ENCODE data around the gene NALCN.

The NALCN gene

GRCh38 chr13:101412076-101412475, 4.2 kb downstream of the NALCN start:
- no peak for DNase-seq

- DNase-seq = no peak
Measured at GRCh38 chr13:101408992-101409656, 7.2 kb downstream of the NALCN start.

DNA sequence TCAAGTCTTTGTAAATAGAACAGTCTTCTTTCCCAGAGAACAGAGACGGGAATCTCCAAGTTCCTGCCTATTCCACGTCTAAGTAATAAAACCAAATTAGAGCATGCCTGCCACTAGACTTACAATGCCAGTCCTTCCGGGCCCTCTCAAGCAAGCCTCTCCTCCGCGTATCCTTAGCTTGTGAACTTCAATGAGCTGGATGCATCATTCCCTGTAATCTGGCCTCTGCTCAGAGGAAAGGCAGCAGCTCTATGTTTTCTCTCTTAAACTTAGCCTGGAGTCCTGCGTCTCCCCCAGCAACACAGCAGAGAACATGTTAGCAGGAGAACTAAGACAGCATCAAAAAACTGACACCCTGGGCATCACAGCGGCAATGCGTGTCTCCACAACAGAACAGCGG, 8.2 kb downstream of the NALCN start:
- no peak for DNase-seq

DNA sequence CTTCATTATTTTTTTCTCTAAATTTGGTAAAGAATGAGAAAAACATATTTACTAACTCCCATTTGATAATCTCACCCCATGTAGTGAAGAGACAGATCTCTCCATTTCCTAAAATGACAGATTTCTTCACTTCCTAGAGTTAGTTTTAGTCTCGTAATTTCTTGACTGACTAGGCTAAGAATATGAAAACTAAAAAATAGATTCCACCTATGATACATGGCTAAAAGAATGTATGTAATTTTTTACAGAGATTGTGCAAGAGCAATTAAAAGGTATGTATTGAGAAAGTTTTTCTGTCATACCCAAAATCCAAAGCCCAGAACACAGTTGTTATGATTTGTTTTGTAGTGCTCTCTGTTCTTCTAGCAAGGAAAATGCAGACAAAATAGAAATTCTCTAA, 9.5 kb downstream of the NALCN start:
- no peak for DNase-seq

- DNase-seq = no peak
Measured at GRCh38 chr13:101401196-101401595, 15.1 kb downstream of the NALCN start.

DNA sequence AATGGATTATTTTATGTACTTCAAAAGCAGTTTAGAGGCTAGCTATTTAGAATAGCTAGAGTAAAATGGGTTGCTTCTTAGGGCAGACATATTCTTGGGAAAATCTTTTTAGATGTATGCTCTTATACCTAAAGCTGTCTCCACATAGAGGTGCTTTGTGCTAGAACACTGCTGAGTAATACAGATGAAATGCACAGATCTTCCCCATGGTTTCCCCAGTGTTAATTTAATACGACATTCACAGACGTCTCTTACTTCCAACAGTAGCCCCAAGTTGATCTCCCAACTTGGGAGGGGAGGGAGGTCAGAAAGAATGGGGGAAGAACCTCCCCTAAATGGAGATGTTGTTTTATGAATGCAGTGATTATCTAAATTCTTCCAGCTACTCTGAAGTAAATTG, 16.9 kb downstream of the NALCN start:
- DNase-seq = no peak

GRCh38 chr13:101398920-101399319, 17.4 kb downstream of the NALCN start:
- no peak for DNase-seq

GRCh38 chr13:101398191-101398590, 18.1 kb downstream of the NALCN start:
- DNase-seq = no peak

DNA sequence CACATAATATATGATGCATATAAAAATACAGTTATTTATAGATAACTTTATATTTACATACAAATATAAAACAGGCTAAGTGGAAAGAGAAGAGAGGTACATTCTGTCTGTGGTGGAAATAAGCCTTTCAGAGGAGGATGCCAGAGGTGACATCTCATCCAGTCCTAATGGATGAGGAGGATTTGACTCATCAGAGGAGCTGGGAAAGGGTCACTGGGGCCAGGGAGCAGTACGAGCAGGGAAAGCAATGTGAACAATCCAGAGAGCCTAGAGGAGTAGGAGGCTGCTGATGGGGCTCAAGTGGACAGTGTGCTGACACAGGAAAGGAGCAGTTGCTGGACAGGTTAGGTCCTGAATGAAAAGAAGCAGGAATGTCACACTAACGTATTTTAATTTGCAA, 18.6 kb downstream of the NALCN start:
- DNase-seq = no peak

GRCh38 chr13:101394605-101395004, 21.7 kb downstream of the NALCN start:
- no peak for DNase-seq

GRCh38 chr13:101393140-101393539, 23.2 kb downstream of the NALCN start:
- no peak for DNase-seq

DNA sequence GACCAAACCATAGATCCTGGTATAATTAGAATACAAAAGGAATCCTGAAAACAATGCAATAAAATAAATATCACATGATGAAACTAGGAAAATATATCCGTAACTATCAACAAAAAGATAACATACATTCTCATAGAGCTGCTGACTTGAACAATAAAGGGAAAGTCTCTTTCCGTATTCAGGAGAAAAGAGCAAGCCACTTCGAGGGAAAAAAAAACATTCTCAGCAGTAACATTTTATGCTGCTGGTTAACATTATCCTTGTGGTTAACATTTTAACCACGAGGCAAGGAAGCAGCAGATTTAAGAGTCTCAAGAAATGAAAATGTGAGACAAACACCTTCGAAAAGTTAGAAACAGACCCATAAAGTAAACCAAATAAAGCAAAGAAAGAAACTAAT, 25.8 kb downstream of the NALCN start:
- no peak for DNase-seq

DNA sequence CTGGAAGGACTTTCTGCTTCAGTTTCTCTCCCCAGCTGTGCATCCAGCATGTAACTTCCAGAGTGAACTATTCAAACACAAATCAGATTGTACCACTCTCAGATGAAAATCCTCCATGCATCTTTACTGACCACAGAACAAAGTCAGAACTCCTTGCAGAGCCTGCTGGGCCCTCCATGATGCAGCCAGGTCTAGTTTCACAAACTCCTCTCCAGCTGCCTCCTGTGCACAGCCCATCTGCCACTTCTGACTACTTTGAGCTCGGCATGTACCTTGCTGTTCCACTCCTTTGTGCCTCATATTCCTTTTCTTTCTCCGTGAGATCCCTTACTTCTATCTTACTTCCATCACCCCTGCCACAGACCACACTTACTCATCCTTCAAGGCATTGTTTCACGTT, 31.4 kb downstream of the NALCN start:
- DNase-seq = no peak

GRCh38 chr13:101383595-101383994, 32.7 kb downstream of the NALCN start:
- no peak for DNase-seq

GRCh38 chr13:101382701-101383100, 33.6 kb downstream of the NALCN start:
- DNase-seq = no peak

DNA sequence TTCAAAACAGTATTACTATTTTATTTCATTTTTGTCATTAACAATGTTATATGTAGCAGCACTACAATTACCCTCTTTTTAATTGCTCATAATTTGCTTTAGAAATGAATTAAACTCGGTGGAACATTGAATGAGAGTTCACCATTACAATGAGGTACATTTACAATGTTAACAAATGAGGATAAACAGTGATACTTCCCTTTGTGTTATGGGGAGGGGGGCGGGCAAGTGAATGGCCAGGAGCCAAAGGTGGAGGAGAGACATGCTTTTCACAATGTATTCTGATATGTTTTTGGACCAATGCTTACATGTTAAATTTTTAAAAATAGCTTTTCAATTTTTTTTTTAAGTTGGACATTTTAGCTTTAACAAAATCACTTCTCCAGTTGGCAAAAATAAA, 34.2 kb downstream of the NALCN start:
- DNase-seq = no peak

DNA sequence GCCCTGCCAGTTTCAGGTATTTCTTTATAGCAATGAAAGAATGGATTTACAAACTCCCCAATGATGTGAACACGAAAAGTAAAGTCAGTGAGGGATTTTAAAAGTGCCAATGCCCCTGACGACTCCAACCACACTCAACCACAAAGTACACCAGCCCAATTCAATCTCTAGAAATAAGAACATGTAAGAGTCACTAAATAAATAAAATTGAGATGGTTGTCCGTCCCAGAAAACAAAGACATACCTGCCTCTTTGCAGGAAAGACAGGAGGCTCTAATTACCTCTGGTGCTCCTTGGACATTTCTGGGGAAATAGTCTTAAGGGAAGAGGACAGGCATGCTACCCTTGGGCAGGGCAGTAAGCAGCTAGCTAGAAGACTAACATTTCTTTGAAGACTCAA, 55.8 kb downstream of the NALCN start:
- DNase-seq = no peak

DNA sequence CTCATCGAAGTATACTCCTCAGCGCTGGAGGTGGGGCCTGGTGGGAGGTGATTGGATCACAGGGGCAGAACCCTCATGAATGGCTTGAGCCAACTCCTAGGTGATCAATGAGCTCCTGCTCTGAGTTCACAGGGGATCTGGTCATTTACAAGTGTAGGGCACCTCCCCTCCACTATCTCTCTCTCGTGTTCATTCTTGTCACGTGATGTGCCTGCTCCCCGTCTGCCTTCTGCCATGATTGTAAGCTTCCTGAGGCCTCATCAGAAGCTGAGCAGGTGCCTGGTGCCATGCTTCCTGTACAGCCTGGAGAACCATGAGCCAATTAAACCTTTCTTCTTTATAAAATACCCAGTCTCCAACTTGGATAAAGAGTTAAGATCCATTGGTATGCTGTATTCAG, 61.4 kb downstream of the NALCN start:
- DNase-seq = no peak

GRCh38 chr13:101346942-101347728, 69.2 kb downstream of the NALCN start:
- no peak for DNase-seq

- no peak for DNase-seq
Measured at GRCh38 chr13:101346161-101346560, 70.1 kb downstream of the NALCN start.

DNA sequence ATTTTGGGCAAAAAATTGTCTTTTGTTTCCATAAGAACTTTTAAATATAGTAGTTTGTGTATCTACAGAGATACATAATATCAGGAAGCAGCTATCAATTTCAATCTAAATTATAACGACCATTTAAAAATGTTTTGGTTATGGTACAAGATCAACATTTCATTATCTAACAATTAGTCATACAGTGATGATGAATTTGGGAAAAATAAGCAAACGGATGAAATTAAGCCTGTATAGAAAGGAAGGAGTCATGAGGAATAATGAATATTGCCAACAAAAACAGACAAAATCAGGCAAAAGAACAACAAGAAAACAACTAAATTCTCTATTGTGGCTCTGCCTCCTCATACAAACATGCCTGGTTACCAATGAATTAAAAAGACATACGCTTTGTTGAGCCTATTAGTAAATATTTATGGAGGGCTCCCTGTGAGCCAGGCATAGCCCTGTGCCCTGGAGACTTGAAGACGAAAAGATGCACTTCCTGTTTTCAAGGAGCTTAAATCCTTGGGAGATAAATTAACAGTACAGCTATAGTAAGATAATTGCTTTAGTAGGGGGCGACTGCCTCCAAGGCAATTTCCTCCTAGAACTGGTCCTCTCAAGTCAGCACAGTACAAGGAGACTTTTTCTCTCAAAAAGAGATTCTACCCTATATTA, 73.0 kb downstream of the NALCN start:
- DNase-seq = no peak

DNA sequence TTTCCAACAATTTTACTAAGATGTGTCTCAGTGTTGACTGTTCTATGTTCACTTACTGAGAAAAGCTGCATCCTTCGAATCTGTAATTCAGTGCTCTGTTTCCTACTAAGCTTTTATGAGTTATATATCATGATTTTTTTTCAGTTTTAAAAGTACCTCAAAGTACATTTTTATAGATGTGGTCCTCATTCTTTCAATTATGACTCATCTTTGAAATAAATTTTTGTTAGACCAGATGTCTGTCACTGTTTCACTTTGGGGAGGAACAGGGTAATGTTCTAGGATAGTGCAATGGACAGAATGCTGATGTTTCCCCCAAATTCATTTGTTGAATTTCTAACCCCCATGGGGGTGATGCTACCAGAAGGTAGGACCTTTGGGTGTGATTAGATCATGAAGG, 74.8 kb downstream of the NALCN start:
- DNase-seq = no peak

DNA sequence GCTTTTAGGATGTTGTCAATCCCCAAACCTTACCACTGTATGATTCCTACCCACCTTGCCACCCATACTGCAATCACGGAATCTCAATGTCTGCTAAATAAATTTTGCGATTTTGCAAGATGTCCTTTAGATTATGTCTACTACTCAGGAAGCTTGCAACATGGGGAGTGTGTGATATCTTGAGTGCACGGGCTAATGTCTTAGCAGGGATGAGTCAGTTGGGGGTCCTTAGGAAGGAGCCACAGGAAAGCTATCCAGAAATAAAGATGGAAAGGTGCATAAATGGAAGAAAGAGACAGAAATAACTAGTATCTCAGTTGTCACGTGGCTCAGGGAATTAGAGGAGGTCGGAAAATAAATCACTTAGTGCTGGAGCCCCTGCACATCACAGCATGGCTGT, 77.1 kb downstream of the NALCN start:
- no peak for DNase-seq

DNA sequence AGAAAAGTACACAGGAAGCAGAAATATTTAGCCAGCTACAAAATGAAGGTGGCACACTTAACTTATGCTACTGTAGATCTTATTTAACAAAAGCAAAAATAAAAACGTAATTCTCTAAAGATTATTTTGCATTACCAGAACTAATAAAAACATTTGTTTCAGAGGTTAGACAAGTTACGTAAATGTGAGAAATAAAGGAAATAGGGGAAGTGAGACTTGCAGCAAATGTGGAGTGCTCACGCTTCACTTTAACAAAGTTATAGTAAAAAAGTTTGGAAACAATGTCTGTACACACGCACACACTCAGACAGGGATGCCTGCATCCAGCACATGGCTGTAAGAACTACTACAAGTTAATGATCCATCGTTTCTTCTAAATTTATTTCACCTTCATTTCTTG, 83.7 kb downstream of the NALCN start:
- no peak for DNase-seq

Data from stimulated activated CD4-positive, alpha-beta T cell treated with anti-CD3 and anti-CD28 coated beads, Interleukin-2, amount 100 ng/mL, for 24 hours (primary cell).